WI38 (cell line): ENCODE results near the gene DPM1.

Experiments used
- H3K4me3 ChIP-seq: 2 replicates; pipeline ENCODE4 v1.5.1; 2011; ENCODE audit warnings: low read depth, mild to moderate bottlenecking, control low read depth, low read length
- TF ChIP-seq, protein P1 (sequence below): IDR thresholded peaks from 2 replicates; pipeline ENCODE4 v1.5.1; 2012; ENCODE audit warnings: low read depth, mild to moderate bottlenecking, control low read depth, low read length

DPM1 gene

DNA sequence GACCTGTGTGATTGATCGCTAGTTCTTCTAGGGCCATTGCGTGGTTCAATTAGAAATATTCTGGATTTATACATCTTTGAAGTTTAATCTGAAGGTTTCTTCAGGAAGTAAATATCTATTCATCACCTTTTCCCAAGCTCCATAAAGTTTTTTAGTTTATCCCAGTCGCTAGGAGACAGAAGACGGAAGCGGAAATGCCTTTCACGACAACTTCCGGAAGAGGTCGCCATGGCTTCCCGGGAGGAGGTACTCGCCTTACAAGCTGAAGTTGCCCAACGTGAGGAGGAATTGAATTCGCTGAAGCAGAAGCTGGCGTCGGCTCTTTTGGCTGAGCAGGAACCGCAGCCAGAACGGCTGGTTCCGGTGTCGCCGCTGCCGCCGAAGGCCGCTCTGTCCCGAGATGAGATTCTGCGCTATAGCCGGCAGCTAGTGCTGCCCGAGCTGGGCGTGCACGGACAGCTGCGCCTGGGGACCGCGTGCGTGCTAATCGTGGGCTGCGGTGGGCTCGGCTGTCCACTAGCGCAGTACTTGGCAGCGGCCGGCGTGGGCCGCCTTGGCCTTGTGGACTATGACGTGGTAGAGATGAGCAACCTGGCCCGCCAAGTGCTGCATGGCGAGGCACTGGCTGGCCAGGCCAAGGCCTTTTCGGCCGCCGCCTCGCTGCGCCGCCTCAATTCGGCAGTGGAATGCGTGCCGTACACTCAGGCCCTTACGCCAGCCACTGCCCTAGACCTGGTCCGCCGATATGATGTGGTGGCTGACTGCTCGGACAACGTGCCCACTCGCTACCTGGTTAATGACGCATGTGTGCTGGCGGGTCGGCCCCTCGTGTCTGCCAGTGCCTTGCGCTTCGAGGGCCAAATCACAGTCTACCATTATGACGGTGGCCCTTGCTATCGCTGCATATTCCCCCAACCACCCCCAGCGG, 547 bp upstream of the DPM1 start, which contains the start of gene MOCS3:
Gene MOCS3 (plus strand): TSS at position 204 of the 928 bp plus-strand sequence. CDS start 25 bp downstream, at position 229.
- TF ChIP-seq, protein P1, sequence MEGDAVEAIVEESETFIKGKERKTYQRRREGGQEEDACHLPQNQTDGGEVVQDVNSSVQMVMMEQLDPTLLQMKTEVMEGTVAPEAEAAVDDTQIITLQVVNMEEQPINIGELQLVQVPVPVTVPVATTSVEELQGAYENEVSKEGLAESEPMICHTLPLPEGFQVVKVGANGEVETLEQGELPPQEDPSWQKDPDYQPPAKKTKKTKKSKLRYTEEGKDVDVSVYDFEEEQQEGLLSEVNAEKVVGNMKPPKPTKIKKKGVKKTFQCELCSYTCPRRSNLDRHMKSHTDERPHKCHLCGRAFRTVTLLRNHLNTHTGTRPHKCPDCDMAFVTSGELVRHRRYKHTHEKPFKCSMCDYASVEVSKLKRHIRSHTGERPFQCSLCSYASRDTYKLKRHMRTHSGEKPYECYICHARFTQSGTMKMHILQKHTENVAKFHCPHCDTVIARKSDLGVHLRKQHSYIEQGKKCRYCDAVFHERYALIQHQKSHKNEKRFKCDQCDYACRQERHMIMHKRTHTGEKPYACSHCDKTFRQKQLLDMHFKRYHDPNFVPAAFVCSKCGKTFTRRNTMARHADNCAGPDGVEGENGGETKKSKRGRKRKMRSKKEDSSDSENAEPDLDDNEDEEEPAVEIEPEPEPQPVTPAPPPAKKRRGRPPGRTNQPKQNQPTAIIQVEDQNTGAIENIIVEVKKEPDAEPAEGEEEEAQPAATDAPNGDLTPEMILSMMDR: no peak
- peak within 1 kb of the TSS; percentile 96 for H3K4me3 ChIP-seq

DNA sequence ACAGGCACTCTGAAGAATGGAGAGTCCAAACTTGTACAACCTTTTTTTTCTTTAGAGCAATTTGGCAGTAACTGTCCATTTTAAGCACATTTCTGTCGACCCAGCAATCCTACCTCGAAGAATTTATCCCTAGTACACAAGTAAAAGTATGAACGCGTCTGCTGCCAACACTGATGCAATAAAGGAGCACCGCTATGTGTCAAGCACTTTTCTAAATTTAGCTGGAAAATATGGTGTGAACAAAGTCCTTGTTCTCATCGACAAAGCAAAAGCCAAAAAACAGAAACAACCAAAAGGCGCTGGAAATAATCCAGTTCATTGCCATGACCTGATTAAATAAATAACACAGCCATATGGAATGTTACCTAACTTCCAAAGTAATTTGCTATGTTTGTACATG, 1.1 kb downstream of the DPM1 start:
- peak overlapping the region; percentile 96 for H3K4me3 ChIP-seq
- TF ChIP-seq, protein P1: no peak

DNA sequence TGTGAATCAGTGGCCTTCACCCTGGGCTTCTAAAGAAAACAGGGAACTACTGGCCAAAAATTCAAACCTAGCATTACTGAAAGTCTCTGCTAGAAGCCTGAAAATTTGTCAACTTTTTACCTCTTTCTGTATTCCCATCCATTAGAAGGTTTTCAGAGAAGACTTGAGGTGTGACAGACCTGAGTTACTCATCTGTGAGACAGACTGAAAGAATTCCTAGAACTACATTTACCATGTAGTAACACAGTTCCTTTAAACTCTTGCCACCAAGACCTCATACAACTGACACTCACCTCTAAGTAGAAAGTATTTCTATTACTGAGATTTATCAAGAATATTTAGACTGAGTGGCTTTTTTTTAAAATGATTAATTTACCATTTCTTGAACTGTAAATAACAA, 4.5 kb downstream of the DPM1 start:
- TF ChIP-seq, protein P1: no peak
- no peak overlapping the region for H3K4me3 ChIP-seq

DNA sequence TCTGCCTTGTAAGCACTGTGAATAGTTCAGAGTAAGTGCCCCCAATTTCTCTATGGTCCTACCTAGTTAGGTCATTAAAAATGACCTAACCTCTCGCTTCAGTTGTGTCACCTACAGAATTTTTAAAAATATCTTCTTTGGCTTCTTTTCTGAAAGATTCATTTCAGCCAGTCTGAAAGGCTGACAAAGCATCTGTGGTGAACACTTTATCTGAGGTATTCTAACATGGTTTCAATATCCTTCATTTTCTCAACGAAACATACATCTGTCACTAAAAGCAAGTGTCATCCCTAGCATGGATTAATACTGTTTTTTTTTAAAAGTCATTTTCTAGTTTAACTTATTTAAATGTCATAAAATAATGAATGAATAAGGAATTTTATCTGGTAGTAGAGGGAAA, 5.1 kb downstream of the DPM1 start:
- no peak overlapping the region for H3K4me3 ChIP-seq
- TF ChIP-seq, protein P1: no peak

DNA sequence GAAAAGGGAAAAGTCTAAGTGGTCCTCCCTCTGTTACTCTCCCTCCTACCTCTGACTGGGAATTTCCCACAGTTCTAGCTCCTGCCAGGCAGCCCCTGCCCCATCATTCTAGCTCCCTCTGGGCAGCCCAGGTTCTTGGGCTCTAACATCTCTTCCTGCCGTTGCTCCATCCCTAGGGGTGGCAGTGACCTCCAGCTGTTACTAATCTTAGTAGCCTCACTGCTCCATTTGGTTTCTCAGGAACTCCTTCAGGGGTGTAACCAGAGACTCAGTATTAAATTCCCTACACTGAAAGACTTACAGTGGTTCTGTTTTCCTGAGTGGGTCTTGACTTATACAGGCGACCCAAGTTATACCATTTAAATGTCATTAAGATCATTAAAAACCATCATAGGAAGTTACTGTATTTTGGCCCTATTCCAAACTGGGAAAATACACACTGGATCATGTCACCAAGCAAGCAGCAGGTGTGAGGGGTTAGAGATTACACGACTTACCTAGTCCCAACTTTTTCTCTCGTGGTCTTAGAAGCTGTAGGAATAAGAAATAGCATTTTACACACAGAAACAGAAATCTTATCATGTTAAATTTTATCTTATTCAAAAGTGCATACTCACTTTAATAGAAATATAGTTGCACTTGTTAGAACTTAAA, 10.1 kb downstream of the DPM1 start:
- H3K4me3 ChIP-seq: no peak overlapping the region
- TF ChIP-seq, protein P1: no peak

DNA sequence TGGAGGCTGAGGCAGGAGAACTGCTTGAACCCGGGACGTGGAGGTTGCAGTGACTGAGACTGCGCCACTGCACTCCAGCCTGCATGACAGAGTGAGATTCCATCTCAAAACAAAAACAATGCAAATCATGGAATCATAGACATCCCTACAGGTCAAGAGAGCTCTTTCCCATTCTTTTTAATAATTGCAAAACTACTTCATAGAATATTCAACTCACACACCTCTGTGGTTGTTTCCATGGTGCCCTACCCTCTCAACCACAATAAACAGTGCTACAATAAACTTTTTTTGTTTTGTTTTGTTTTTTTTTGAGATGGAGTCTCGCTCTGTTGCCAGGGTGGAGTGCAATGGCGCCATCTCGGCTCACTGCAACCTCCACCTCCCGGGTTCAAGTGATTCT, 15.3 kb downstream of the DPM1 start:
- TF ChIP-seq, protein P1: no peak

DNA sequence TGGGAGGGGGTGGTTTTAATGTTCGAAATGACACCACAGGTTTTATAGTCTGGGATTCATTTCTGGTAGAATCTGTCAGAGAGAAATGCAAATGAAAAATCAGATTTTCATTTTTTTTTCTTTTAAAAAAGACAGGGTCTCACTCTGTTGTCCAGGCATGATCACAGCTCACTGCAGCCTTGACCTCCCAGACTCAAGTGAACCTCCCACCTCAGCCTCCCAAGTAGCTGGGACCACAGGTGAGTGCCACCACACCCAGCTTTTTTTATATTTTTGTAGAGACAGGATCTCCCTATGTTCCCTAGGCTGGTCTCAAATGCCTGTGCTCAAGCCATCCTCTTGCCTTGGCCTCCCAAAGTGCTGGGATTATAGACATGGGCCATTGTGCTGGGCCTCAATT, 24.7 kb downstream of the DPM1 start:
- no peak overlapping the region for H3K4me3 ChIP-seq
- TF ChIP-seq, protein P1: no peak

More for the DNA sequence above, 15.3 kb downstream of the DPM1 start:
- no peak overlapping the region for H3K4me3 ChIP-seq
